ENCODE measurements around the gene F12. TPM values are rescaled to one million over a fixed set of nuclear protein-coding genes. Genes with fewer than 3 reads are reported as not detected.
A peak's percentile ranks its signal among the peaks of the same experiment; 100 is the strongest.

Gene F12
- total RNA-seq, 1 donor: not detected

DNA sequence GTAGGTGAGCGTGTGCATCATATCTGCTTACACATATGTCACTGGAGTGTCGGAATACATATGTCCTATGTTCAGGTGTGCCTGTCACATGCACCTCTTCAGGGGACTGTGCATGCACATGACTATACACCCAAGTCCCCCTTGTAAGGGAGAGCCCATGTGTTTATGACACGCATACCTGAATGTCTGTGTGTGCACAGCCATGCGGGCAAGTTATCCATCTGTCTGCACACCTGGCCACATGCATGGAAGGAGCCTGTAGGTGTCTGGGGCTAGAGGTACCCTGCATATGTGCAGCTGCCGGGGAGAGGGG, 52.3 kb downstream of the F12 start:
- Histone ChIP-seq H3K9me3 (ENCODE audit: low read depth, low read length) (no peaks in the 10 kb centered on the region), H2AFZ (ENCODE audit: low read length) (no peak overlapping the region), H4K20me1 (ENCODE audit: insufficient read depth, low read length) (no peaks in the 10 kb centered on the region), H3K36me3 (ENCODE audit: insufficient read depth, low read length) (no peaks in the 10 kb centered on the region), H3K79me2 (ENCODE audit: insufficient read depth, low read length) (no peaks in the 10 kb centered on the region), H3K27ac (ENCODE audit: low read depth, low read length) (no peak overlapping the region), H3K4me3 (ENCODE audit: insufficient read depth, low read length) (no peak overlapping the region), H3K4me1 (ENCODE audit: insufficient read depth, low read length) (peaks cover 8% of the 10 kb centered on the region), H3K27me3 (ENCODE audit: insufficient read depth, low read length) (peaks cover 10% of the 10 kb centered on the region), H3K4me2 (ENCODE audit: insufficient read depth, low read length) (no peak overlapping the region)
- TF ChIP-seq, protein P1, sequence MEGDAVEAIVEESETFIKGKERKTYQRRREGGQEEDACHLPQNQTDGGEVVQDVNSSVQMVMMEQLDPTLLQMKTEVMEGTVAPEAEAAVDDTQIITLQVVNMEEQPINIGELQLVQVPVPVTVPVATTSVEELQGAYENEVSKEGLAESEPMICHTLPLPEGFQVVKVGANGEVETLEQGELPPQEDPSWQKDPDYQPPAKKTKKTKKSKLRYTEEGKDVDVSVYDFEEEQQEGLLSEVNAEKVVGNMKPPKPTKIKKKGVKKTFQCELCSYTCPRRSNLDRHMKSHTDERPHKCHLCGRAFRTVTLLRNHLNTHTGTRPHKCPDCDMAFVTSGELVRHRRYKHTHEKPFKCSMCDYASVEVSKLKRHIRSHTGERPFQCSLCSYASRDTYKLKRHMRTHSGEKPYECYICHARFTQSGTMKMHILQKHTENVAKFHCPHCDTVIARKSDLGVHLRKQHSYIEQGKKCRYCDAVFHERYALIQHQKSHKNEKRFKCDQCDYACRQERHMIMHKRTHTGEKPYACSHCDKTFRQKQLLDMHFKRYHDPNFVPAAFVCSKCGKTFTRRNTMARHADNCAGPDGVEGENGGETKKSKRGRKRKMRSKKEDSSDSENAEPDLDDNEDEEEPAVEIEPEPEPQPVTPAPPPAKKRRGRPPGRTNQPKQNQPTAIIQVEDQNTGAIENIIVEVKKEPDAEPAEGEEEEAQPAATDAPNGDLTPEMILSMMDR (IDR thresholded peaks at IDR 0.05; ENCODE audit: extremely low read depth, low read depth, low read length): no peak
- no peak for DNase-seq (ENCODE audit: insufficient read length, low spot score, missing footprints)

DNA sequence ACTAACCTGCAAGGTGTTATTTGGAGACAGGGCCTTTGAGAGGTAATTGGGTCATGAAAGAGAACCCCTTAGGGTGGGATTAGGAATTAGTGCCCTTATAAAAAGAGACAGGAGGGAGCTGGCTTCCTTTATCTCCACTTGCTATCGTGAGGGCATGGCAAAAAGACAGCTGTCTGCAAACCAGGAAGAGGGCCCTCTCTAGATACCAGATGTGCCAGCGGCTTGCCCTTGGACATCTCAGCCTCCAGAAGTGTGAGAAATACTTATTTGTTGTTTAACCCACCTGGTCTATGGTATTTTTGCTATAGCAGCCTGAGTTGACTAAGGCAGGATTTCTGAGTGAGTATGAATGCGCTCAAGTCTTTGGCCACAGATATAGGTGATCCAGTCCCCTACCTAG, 52.6 kb downstream of the F12 start:
- Histone ChIP-seq H3K27me3 (ENCODE audit: insufficient read depth, low read length) (peaks cover 10% of the 10 kb centered on the region), H3K27ac (ENCODE audit: low read depth, low read length) (no peak overlapping the region), H3K9me3 (ENCODE audit: low read depth, low read length) (no peaks in the 10 kb centered on the region), H3K79me2 (ENCODE audit: insufficient read depth, low read length) (no peaks in the 10 kb centered on the region), H3K4me3 (ENCODE audit: insufficient read depth, low read length) (no peak overlapping the region), H3K36me3 (ENCODE audit: insufficient read depth, low read length) (no peaks in the 10 kb centered on the region), H2AFZ (ENCODE audit: low read length) (no peak overlapping the region), H4K20me1 (ENCODE audit: insufficient read depth, low read length) (no peaks in the 10 kb centered on the region), H3K4me1 (ENCODE audit: insufficient read depth, low read length) (peaks cover 10% of the 10 kb centered on the region), H3K4me2 (ENCODE audit: insufficient read depth, low read length) (no peak overlapping the region)
- TF ChIP-seq, protein P1 (IDR thresholded peaks at IDR 0.05; ENCODE audit: extremely low read depth, low read depth, low read length): no peak
- no peak for DNase-seq (ENCODE audit: insufficient read length, low spot score, missing footprints)

DNA sequence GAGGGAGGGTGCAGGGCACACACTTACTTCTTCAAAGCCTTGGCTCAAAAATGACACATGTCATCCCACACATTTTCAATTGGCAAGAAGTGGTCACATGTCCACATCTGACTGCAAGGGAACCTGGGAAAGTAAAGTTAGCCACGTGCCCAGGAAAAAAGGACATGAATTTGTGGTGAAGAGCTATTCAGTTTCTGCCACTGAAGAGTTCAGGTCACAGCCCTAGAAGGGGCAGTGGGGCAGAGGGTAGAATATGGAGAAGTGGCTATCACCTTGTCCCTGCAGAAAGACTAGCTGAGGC, 53.5 kb downstream of the F12 start:
- TF ChIP-seq, protein P1 (IDR thresholded peaks at IDR 0.05; ENCODE audit: extremely low read depth, low read depth, low read length): no peak
- Histone ChIP-seq H3K27ac (ENCODE audit: low read depth, low read length) (no peak overlapping the region), H2AFZ (ENCODE audit: low read length) (no peak overlapping the region), H4K20me1 (ENCODE audit: insufficient read depth, low read length) (no peaks in the 10 kb centered on the region), H3K9me3 (ENCODE audit: low read depth, low read length) (no peaks in the 10 kb centered on the region), H3K4me1 (ENCODE audit: insufficient read depth, low read length) (peaks cover 11% of the 10 kb centered on the region), H3K36me3 (ENCODE audit: insufficient read depth, low read length) (no peaks in the 10 kb centered on the region), H3K4me3 (ENCODE audit: insufficient read depth, low read length) (no peak overlapping the region), H3K79me2 (ENCODE audit: insufficient read depth, low read length) (peaks cover 6% of the 10 kb centered on the region), H3K27me3 (ENCODE audit: insufficient read depth, low read length) (peaks cover 10% of the 10 kb centered on the region), H3K4me2 (ENCODE audit: insufficient read depth, low read length) (no peak overlapping the region)
- peak; percentile 51 for DNase-seq (ENCODE audit: insufficient read length, low spot score, missing footprints)

DNA sequence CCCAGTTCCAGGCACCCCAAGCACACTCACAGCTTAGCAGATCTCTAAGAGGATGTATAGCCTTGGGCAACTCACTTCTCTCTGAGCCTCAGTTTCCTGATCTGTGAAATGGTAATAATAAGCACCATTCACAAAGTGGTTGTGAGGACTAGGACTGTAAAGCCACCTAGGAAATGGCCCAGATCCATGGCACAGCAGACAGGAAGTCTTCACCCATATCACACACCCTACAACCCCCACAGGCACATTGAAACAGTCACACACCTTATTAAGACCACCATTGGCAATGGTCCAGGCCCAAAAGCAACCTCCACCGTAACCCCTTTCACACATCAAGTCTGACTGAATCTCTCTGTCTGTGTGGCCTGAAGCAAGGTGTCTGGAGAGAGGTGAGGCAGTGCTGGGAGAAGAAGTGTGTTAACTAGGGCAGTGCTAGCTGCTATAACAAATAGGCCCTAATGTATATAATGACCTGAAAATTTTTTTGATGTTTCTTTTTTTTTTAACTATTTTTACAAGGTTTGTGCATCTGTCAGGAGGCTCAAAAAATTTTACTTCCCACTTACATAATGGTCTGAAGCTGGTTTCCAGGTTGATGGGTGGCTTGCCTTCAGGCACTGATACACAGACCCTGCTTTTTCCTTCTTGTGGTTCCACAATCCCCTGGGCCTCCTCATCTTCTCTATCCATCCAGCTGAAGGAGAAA, 54.0 kb downstream of the F12 start:
- peaks cover 16% of the 10 kb centered on the region for H3K4me1 ChIP-seq (ENCODE audit: insufficient read depth, low read length)
- H3K4me2 ChIP-seq (ENCODE audit: insufficient read depth, low read length): no peak overlapping the region
- H3K36me3 ChIP-seq (ENCODE audit: insufficient read depth, low read length): no peaks in the 10 kb centered on the region
- no peaks in the 10 kb centered on the region for H3K9me3 ChIP-seq (ENCODE audit: low read depth, low read length)
- no peak overlapping the region for H2AFZ ChIP-seq (ENCODE audit: low read length)
- H4K20me1 ChIP-seq (ENCODE audit: insufficient read depth, low read length): no peaks in the 10 kb centered on the region
- H3K27ac ChIP-seq (ENCODE audit: low read depth, low read length): no peak overlapping the region
- TF ChIP-seq, protein P1 (IDR thresholded peaks at IDR 0.05; ENCODE audit: extremely low read depth, low read depth, low read length): no peak
- peaks cover 11% of the 10 kb centered on the region for H3K79me2 ChIP-seq (ENCODE audit: insufficient read depth, low read length)
- H3K4me3 ChIP-seq (ENCODE audit: insufficient read depth, low read length): no peak overlapping the region
- peaks cover 10% of the 10 kb centered on the region for H3K27me3 ChIP-seq (ENCODE audit: insufficient read depth, low read length)
- no peak for DNase-seq (ENCODE audit: insufficient read length, low spot score, missing footprints)

Data from osteoblast (primary cell).